Fibroblast of mammary gland (primary cell): ENCODE measurements around the gene GRIK1.

ENCODE experiments used
- DNase-seq: peaks from one replicate; pipeline ENCODE4 v3.0.0-alpha.2; 2010; ENCODE audit warnings: low read depth
- H3K4me3 ChIP-seq: 2 replicates; pipeline ENCODE4 v1.5.1; 2011; ENCODE audit warnings: low read depth, mild to moderate bottlenecking, low read length, moderate library complexity; ENCODE audit not compliant: control insufficient read depth
- CTCF ChIP-seq: conservative IDR thresholded peaks from 2 replicates; pipeline ENCODE4 v1.5.1; 2011; ENCODE audit warnings: low read depth, low read length, inconsistent platforms; ENCODE audit not compliant: control insufficient read depth, insufficient read depth

GRIK1 gene

DNA sequence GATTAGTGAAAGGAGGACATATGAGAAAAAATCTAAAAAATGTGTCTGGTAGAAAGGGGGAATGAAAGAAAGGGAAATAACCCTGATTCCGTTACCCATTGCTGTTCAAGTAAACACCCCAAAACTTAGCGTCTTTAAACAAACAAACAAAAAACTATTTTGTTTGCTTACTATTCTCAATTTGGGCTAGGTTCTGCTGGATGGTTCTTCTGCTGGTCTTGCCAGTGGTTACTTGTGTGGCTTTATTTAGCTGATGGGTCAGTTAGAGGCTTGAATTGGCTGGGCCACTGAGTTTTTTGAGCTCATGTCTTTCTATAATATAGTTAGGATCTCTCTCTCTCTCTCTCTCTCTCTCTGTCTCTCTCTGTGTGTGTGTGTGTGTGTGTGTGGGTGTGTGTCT lies 112.1 kb downstream of the GRIK1 start:
- no peak for TF ChIP-seq CTCF
- H3K4me3 ChIP-seq, result no peak overlapping the region
- DNase-seq, result no peak

DNA sequence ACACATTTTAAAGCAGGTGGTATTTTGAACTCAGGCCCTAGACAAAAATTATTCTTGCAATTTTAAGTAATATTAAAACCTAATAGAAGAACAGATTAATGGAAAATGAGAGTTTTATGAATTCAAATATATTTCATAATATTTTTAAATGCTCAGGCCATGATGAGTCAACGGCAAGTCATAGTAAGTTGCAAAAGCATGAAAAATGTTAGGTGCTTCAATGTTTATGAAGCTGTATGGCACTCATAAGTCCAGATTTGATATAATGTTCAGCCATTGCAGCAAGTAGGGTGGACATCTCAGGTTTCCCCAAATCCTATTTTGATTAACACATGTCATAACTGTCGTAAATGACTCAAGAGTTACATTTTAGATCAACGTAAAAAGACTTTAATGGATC lies 112.6 kb downstream of the GRIK1 start:
- TF ChIP-seq CTCF, result no peak
- DNase-seq, result peak; percentile 23

DNA sequence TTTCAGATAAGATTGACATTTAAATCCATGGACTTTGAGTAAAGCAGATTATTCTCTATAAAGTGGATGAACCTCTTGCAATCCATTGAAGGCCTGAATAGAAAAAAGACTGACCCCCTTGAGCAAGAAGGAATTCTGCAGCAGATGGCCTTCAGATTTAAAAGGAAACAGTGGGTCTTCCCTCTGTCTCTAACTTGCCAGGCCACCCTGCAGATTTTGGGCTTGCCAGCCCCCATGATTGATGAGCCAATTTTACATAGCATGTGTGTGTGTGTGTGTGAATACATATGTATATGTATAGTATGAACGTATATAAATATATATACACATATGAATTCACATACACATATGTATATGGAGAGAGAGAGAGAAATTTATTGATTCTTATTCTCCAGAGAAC lies 113.4 kb downstream of the GRIK1 start:
- no peak overlapping the region for H3K4me3 ChIP-seq
- no peak for TF ChIP-seq CTCF
- no peak for DNase-seq

More for the DNA sequence above, 112.6 kb downstream of the GRIK1 start:
- H3K4me3 ChIP-seq, result no peak overlapping the region

- DNase-seq, result peak; percentile 6
- TF ChIP-seq CTCF, result no peak
- H3K4me3 ChIP-seq, result no peak overlapping the region
These were observed 113.9 kb downstream of the GRIK1 start for GRCh38 chr21:29825936-29826335.

DNA sequence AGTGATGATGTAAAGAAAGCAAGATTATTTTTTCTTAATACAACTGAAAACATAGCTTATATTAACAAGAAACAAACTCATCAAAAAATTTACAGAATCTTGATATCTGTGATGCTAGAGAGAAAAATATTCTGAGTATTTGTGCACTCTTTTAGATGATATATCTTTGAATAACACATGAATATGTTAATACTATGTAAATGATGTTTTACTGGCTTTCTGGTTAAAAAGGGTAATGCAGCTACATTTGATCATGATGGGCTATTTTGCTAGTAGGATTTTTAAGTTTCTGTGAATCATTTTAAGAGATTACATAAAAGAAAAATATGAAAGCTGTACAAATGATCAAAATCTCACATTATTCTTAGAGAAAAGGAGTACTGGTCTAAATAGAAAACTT lies 114.5 kb downstream of the GRIK1 start:
- no peak for TF ChIP-seq CTCF
- no peak overlapping the region for H3K4me3 ChIP-seq
- no peak for DNase-seq

- no peak for DNase-seq
- H3K4me3 ChIP-seq, result no peak overlapping the region
- no peak for TF ChIP-seq CTCF
These were observed 117.7 kb downstream of the GRIK1 start for GRCh38 chr21:29822064-29822463.

- TF ChIP-seq CTCF, result no peak
- H3K4me3 ChIP-seq, result no peak overlapping the region
- DNase-seq, result no peak
These were observed 118.6 kb downstream of the GRIK1 start for GRCh38 chr21:29821230-29821629.
